Pancreas (tissue), 10 donors: ENCODE results near the gene LCORL. TPM values are rescaled to one million over a fixed set of nuclear protein-coding genes. Genes with fewer than 3 reads are reported as not detected.

Experiments used
- ATAC-seq, 4 donors: fragments of 200-7000 bp; cut with Tn5 transposase; one replicate each; pipeline versions ENCODE4 v1.8.0 to v1.9.1; 2020; ENCODE audit warnings: mild to moderate bottlenecking in 4 of 4, moderate library complexity in 4 of 4
- DNase-seq, 6 donors: peaks; one replicate each; pipeline ENCODE4 v3.0.0-alpha.2; 2020
- FAIRE-seq: peaks from 2 replicates; lab custom pipeline; 2012; peaks lifted over from hg19 to GRCh38; lab: Jason Lieb, UNC
- H3K27ac ChIP-seq, 4 donors: fragments of 200-600 bp; sonication (generic); 1 replicate in 3 of 4; 2 replicates in 1 of 4; pipeline versions ENCODE4 v1.5.0 to v1.8.0; 2020
- H3K27me3 ChIP-seq, 4 donors: fragments of 200-600 bp; one replicate each; pipeline ENCODE4 v1.8.0; 2021
- H3K36me3 ChIP-seq, 3 donors: fragments of 200-600 bp; sonication (generic) in 1 of 3; one replicate each; pipeline versions ENCODE4 v1.5.0 to v1.8.0; 2020 to 2021
- H3K4me1 ChIP-seq, 3 donors: fragments of 200-600 bp; one replicate each; pipeline ENCODE4 v1.8.0; 2021
- H3K4me3 ChIP-seq, 4 donors: fragments of 200-600 bp; sonication (generic) in 2 of 4; one replicate each; pipeline versions ENCODE4 v1.5.0 to v1.8.0; 2020 to 2021
- H3K9me3 ChIP-seq, 4 donors: fragments of 200-600 bp; one replicate each; pipeline ENCODE4 v1.8.0; 2021
- WGBS, 2 donors: extraction: QIAGEN DNeasy Blood & Tissue Kit; methylation state at CpG; one replicate each; pipeline ENCODE4 v1.1.7; 2013; 5-methylcytosine and 5-hydroxymethylcytosine counted together
- intact Hi-C, 3 donors: fragments of 100-400 bp; cut with DNase I; formaldehyde crosslinking; loops; one replicate each; pipeline versions ENCODE4 v1.11.1 to v1.14.2; 2022
- polyA plus RNA-seq, 2 donors: library from polyadenylated mRNA; stranded (reverse); fragments of 200-250 nt; gene quantifications; one replicate each; pipeline ENCODE4 v1.2.3, GENCODE V29; 2013
- total RNA-seq, 6 donors: library from RNA; stranded (reverse); fragmentation: NEBNext Ultra II Directional in 4 of 6; extraction: Animal tissue kit (Norgen Biotek cat#: 25700) in 4 of 6; gene quantifications; one replicate each; pipeline versions ENCODE4 v1.2.1 to v1.2.4, GENCODE V29; 2021 to 2023
- TF ChIP-seq, protein P1 (sequence below), 4 donors: fragments of 200-600 bp; sonication (generic) in 3 of 4; IDR thresholded peaks; one replicate each; pipeline versions ENCODE4 v1.5.0 to v1.8.0; 2021; ENCODE audit warnings: antibody characterized with exemption in 4 of 4
- donor health status: healthy with polysubstance abuse.
- donor health status: DM: no; HTN: no; CAD: no; lungs with moderate emphysema.
- donor health status: DM: no; HTN: no; CAD: no.
- donor health status: control.
- donor health status: control.
- donor health status: Bipolar disorder and iron deficiency.
- donor health status: DM: yes; HTN: yes; CAD: no.
- donor health status: DM: no; HTN: no; CAD: no.
- donor health status: DM: no; HTN: no; CAD: no.
- donor health status: DM: yes; HTN: yes; CAD: no.

LCORL gene
- total and polyA plus RNA-seq, 8 donors = 1.7 to 11.8 (median 5.3) TPM

- Histone ChIP-seq H3K36me3 (no peaks in the 10 kb centered on the region), H3K4me1 (peaks cover 17 to 31% (median 26%) of the 10 kb centered on the region in 3 donors), H3K27me3 (no peaks in the 10 kb centered on the region), H3K27ac (peak within 1 kb of the TSS; percentile 89 to 95 (median 94)), H3K9me3 (no peaks in the 10 kb centered on the region), H3K4me3 (peak within 1 kb of the TSS; percentile 64 to 81 (median 78))
- TF ChIP-seq, protein P1, sequence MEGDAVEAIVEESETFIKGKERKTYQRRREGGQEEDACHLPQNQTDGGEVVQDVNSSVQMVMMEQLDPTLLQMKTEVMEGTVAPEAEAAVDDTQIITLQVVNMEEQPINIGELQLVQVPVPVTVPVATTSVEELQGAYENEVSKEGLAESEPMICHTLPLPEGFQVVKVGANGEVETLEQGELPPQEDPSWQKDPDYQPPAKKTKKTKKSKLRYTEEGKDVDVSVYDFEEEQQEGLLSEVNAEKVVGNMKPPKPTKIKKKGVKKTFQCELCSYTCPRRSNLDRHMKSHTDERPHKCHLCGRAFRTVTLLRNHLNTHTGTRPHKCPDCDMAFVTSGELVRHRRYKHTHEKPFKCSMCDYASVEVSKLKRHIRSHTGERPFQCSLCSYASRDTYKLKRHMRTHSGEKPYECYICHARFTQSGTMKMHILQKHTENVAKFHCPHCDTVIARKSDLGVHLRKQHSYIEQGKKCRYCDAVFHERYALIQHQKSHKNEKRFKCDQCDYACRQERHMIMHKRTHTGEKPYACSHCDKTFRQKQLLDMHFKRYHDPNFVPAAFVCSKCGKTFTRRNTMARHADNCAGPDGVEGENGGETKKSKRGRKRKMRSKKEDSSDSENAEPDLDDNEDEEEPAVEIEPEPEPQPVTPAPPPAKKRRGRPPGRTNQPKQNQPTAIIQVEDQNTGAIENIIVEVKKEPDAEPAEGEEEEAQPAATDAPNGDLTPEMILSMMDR (IDR thresholded peaks at IDR 0.05) = no peak
- FAIRE-seq = peak; percentile 96
- intact Hi-C loops = loop anchor here in 2 of 3 donors (10.0 kb wide), 1 partner anchor 784 kb away; no protein-coding TSS in a partner anchor
- ATAC-seq = peak; percentile 98 to 100 (median 100)
- DNase-seq = peak; percentile 99 to 100 (median 99)
- 0% methylated on average over 66 to 69 of the region's 69 CpGs for WGBS, 2 donors
Measured at GRCh38 chr4:17810260-17811077, 211.1 kb downstream of the LCORL start, which contains the start of the genes DCAF16 and NCAPG. TSS of gene DCAF16 (minus strand) at chr4:17810757. CDS start at chr4:17804141, 6,616 bp downstream. TSS of gene NCAPG (plus strand) at chr4:17810979. CDS start at chr4:17811078, 99 bp downstream.

- no peak for ATAC-seq
- FAIRE-seq = no peak
- TF ChIP-seq, protein P1 (IDR thresholded peaks at IDR 0.05) = no peak
- peak overlapping the region; percentile 89 to 95 (median 94) for H3K27ac ChIP-seq
- H3K4me3 ChIP-seq = peak overlapping the region; percentile 64 to 81 (median 78)
- H3K4me1 ChIP-seq = peaks cover 17 to 31% (median 26%) of the 10 kb centered on the region in 3 donors
- peaks cover 0 to under 1% (median 0%) of the 10 kb centered on the region in 3 donors for H3K36me3 ChIP-seq
- H3K27me3 ChIP-seq = no peaks in the 10 kb centered on the region
- intact Hi-C loops = loop anchor here in 2 of 3 donors (10.0 kb wide), 2 partner anchors 255 to 785 kb away; no protein-coding TSS in a partner anchor
- 1% methylated on average over 7 of the region's 7 CpGs for WGBS, 2 donors
- DNase-seq = no peak
- H3K9me3 ChIP-seq = no peaks in the 10 kb centered on the region
Measured at GRCh38 chr4:17809667-17810066, 211.9 kb downstream of the LCORL start.

- intact Hi-C loops = loop anchor here in 1 of 3 donors (10.0 kb wide), 1 partner anchor 253 kb away; no protein-coding TSS in a partner anchor
Measured at GRCh38 chr4:17807446-17807845, 214.1 kb downstream of the LCORL start.

GRCh38 chr4:17805580-17806155 is 215.9 kb downstream of the LCORL start:
- Histone ChIP-seq H3K9me3 (no peaks in the 10 kb centered on the region), H3K27ac (no peak overlapping the region), H3K27me3 (no peaks in the 10 kb centered on the region), H3K36me3 (peaks cover 0 to 22% (median 7%) of the 10 kb centered on the region in 3 donors), H3K4me1 (peaks cover 17 to 31% (median 22%) of the 10 kb centered on the region in 3 donors), H3K4me3 (no peak overlapping the region)
- no peak for ATAC-seq
- TF ChIP-seq, protein P1 (IDR thresholded peaks at IDR 0.05) = no peak
- WGBS, 2 donors = 75 to 80% methylated on average over 3 of the region's 3 CpGs
- no peak for DNase-seq
- FAIRE-seq = peak; percentile 5
- intact Hi-C loops = loop anchor here in 1 of 3 donors (10.0 kb wide), 1 partner anchor 251 kb away; no protein-coding TSS in a partner anchor

More at GRCh38 chr4:17807446-17807845, 214.1 kb downstream of the LCORL start:
- FAIRE-seq = no peak
- peak overlapping the region in 2 of 4 donors; percentile 8 to 10 for H3K4me3 ChIP-seq
- 38 to 55% methylated on average over 6 of the region's 6 CpGs for WGBS, 2 donors
- no peak for DNase-seq
- TF ChIP-seq, protein P1 (IDR thresholded peaks at IDR 0.05) = no peak
- no peak for ATAC-seq
- H3K9me3 ChIP-seq = no peaks in the 10 kb centered on the region
- no peaks in the 10 kb centered on the region for H3K27me3 ChIP-seq
- peaks cover 17 to 31% (median 26%) of the 10 kb centered on the region in 3 donors for H3K4me1 ChIP-seq
- peaks cover 0 to 21% (median 7%) of the 10 kb centered on the region in 3 donors for H3K36me3 ChIP-seq
- H3K27ac ChIP-seq = no peak overlapping the region
